ENCODE measurements around the gene HSD17B2.
"Not testable (repeated sequence)": the region's sequence is repeated elsewhere in the genome, so short reads cannot be mapped to it uniquely, and the experiment has no call there.

Gene HSD17B2

DNA sequence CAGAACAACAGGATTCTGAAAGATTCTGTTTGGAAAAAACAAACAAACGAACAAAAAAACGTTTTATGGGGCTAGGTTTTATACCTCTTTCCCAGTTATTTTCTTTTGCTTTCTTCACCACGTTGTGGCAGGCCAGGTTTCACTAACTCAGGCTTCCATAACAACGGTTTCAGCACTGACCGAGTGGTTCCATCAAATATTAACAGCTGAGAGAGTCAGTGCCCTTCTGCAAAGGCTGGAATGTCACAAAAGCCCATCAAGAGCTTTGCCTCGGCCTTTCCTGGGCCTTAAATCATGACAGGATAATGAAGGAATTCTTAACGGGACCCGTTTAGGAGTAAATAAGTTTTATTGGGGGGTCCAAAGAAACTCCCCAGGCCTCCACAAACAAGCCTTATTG, 100.8 kb downstream of the HSD17B2 start:
- H3K9ac ChIP-seq (ENCODE audit: low read length): no peak overlapping the region
- H3K27me3 ChIP-seq (ENCODE audit: control insufficient read depth, insufficient read depth, low read length): no peaks in the 10 kb centered on the region
- H3K4me3 ChIP-seq (ENCODE audit: low read length): no peak overlapping the region
- no peaks in the 10 kb centered on the region for H3K4me1 ChIP-seq (ENCODE audit: control insufficient read depth, insufficient read depth, low read length)
- no peaks in the 10 kb centered on the region for H3K36me3 ChIP-seq (ENCODE audit: control insufficient read depth, insufficient read depth, low read length)
- H3K27ac ChIP-seq (ENCODE audit: low read depth, low read length): no peak overlapping the region

GRCh38 chr16:82136956-82137821, 102.1 kb downstream of the HSD17B2 start:
- H3K27me3 ChIP-seq (ENCODE audit: control insufficient read depth, insufficient read depth, low read length): no peaks in the 10 kb centered on the region
- H3K36me3 ChIP-seq (ENCODE audit: control insufficient read depth, insufficient read depth, low read length): no peaks in the 10 kb centered on the region
- H3K9ac ChIP-seq (ENCODE audit: low read length): no peak overlapping the region
- no peak overlapping the region for H3K27ac ChIP-seq (ENCODE audit: low read depth, low read length)
- H3K4me3 ChIP-seq (ENCODE audit: low read length): no peak overlapping the region
- H3K4me1 ChIP-seq (ENCODE audit: control insufficient read depth, insufficient read depth, low read length): no peaks in the 10 kb centered on the region

- no peak overlapping the region for H3K9ac ChIP-seq (ENCODE audit: low read length)
- H3K36me3 ChIP-seq (ENCODE audit: control insufficient read depth, insufficient read depth, low read length): no peaks in the 10 kb centered on the region
- no peak overlapping the region for H3K4me3 ChIP-seq (ENCODE audit: low read length)
- H3K27ac ChIP-seq (ENCODE audit: low read depth, low read length): no peak overlapping the region
- no peaks in the 10 kb centered on the region for H3K4me1 ChIP-seq (ENCODE audit: control insufficient read depth, insufficient read depth, low read length)
- H3K27me3 ChIP-seq (ENCODE audit: control insufficient read depth, insufficient read depth, low read length): no peaks in the 10 kb centered on the region
Measured at GRCh38 chr16:82137822-82138167, 102.7 kb downstream of the HSD17B2 start.

- Histone ChIP-seq H3K36me3 (ENCODE audit: control insufficient read depth, insufficient read depth, low read length) (no peaks in the 10 kb centered on the region), H3K27ac (ENCODE audit: low read depth, low read length) (no peak overlapping the region), H3K4me1 (ENCODE audit: control insufficient read depth, insufficient read depth, low read length) (no peaks in the 10 kb centered on the region), H3K4me3 (ENCODE audit: low read length) (no peak overlapping the region), H3K9ac (ENCODE audit: low read length) (no peak overlapping the region), H3K27me3 (ENCODE audit: control insufficient read depth, insufficient read depth, low read length) (no peaks in the 10 kb centered on the region)
Measured at GRCh38 chr16:82138478-82139285, 103.6 kb downstream of the HSD17B2 start.

DNA sequence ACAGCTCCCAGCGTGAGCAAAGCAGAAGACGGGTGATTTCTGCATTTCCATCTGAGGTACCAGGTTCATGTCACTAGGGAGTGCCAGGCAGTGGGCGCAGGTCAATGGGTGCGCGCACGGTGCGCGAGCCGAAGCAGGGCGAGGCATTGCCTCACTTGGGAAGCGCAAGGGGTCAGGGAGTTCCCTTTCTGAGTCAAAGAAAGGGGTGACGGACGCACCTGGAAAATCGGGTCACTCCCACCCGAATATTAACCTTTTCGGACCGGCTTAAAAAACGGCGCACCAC, 104.2 kb downstream of the HSD17B2 start:
- H3K27ac ChIP-seq (ENCODE audit: low read depth, low read length); H3K4me3 ChIP-seq (ENCODE audit: low read length); H3K27me3 ChIP-seq (ENCODE audit: control insufficient read depth, insufficient read depth, low read length); H3K4me1 ChIP-seq (ENCODE audit: control insufficient read depth, insufficient read depth, low read length); H3K36me3 ChIP-seq (ENCODE audit: control insufficient read depth, insufficient read depth, low read length); H3K9ac ChIP-seq (ENCODE audit: low read length): not testable (repeated sequence)

GRCh38 chr16:82146556-82146955, 111.5 kb downstream of the HSD17B2 start:
- no peaks in the 10 kb centered on the region for H3K4me1 ChIP-seq (ENCODE audit: control insufficient read depth, insufficient read depth, low read length)
- peaks cover 4% of the 10 kb centered on the region for H3K36me3 ChIP-seq (ENCODE audit: control insufficient read depth, insufficient read depth, low read length)
- no peak overlapping the region for H3K27ac ChIP-seq (ENCODE audit: low read depth, low read length)
- H3K9ac ChIP-seq (ENCODE audit: low read length): no peak overlapping the region
- H3K4me3 ChIP-seq (ENCODE audit: low read length): no peak overlapping the region
- no peaks in the 10 kb centered on the region for H3K27me3 ChIP-seq (ENCODE audit: control insufficient read depth, insufficient read depth, low read length)

GRCh38 chr16:82146957-82147356, 111.9 kb downstream of the HSD17B2 start:
- Histone ChIP-seq H3K36me3 (ENCODE audit: control insufficient read depth, insufficient read depth, low read length) (peaks cover 4% of the 10 kb centered on the region), H3K9ac (ENCODE audit: low read length) (no peak overlapping the region), H3K4me3 (ENCODE audit: low read length) (no peak overlapping the region), H3K4me1 (ENCODE audit: control insufficient read depth, insufficient read depth, low read length) (no peaks in the 10 kb centered on the region), H3K27ac (ENCODE audit: low read depth, low read length) (no peak overlapping the region), H3K27me3 (ENCODE audit: control insufficient read depth, insufficient read depth, low read length) (no peaks in the 10 kb centered on the region)

DNA sequence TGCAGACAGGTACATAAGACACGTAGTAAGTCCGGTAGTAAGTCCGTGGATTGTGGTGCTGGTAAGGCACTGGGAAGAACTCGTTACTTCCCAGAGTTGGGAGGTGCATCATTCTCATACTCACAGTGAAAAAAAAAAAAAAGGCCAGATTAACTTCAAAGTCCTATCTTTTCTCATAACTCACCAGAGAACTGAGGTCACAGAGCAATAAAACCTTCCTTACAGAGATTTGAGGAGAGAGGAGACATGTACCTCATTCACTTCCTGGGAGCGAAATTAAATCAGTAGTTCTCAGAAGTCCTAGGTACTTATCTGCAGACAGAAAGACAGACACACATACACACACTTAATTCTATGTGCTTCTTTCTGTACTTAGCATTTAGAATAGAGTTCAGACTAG, 112.5 kb downstream of the HSD17B2 start:
- Histone ChIP-seq H3K27ac (ENCODE audit: low read depth, low read length) (no peak overlapping the region), H3K4me3 (ENCODE audit: low read length) (no peak overlapping the region), H3K9ac (ENCODE audit: low read length) (no peak overlapping the region), H3K27me3 (ENCODE audit: control insufficient read depth, insufficient read depth, low read length) (no peaks in the 10 kb centered on the region), H3K4me1 (ENCODE audit: control insufficient read depth, insufficient read depth, low read length) (no peaks in the 10 kb centered on the region), H3K36me3 (ENCODE audit: control insufficient read depth, insufficient read depth, low read length) (peaks cover 4% of the 10 kb centered on the region)

All from rectal smooth muscle tissue (tissue), 1 donor.